Prostate gland (tissue), 2 donors: Measurements from ENCODE around the gene OR4X2. TPM values are rescaled to one million over a fixed set of nuclear protein-coding genes. Genes with fewer than 3 reads are reported as not detected.
"Not testable (repeated sequence)": the region's sequence is repeated elsewhere in the genome, so short reads cannot be mapped to it uniquely, and the experiment has no call there.

ENCODE experiments used
- DNase-seq: peaks from one replicate; pipeline ENCODE4 v3.0.0-alpha.2; 2019; ENCODE audit warnings: low spot score
- H3K27ac ChIP-seq, 2 donors: fragments of 200-600 bp; sonication (generic); 2 replicates each; pipeline ENCODE4 v1.5.1; 2017 to 2019
- H3K27me3 ChIP-seq: fragments of 200-600 bp; sonication (generic); replicated peaks from 2 replicates; pipeline ENCODE4 v1.5.1; 2019; ENCODE audit not compliant: insufficient read depth
- H3K36me3 ChIP-seq, 2 donors: fragments of 200-600 bp; sonication (generic); 1 replicate in 1 of 2; 2 replicates in 1 of 2; pipeline versions ENCODE4 v1.5.1 to v1.8.1; 2017 to 2019
- H3K4me1 ChIP-seq: fragments of 200-600 bp; sonication (generic); replicated peaks from 2 replicates; pipeline ENCODE4 v1.5.1; 2019
- H3K4me3 ChIP-seq, 2 donors: fragments of 200-600 bp; sonication (generic); 2 replicates each; pipeline ENCODE4 v1.5.1; 2017 to 2019
- H3K9me3 ChIP-seq: fragments of 200-600 bp; sonication (generic); 2 replicates; pipeline ENCODE4 v1.5.1; 2017
- POLR2A ChIP-seq: fragments of 450-650 bp; IDR thresholded peaks from one replicate; pipeline ENCODE4 v1.6.1; 2016; ENCODE audit warnings: antibody characterized with exemption, mild to moderate bottlenecking
- POLR2AphosphoS5 ChIP-seq: sonication (generic); formaldehyde crosslinking; IDR thresholded peaks from one replicate; pipeline ENCODE4 v1.6.1; 2017; ENCODE audit warnings: antibody characterized with exemption
- WGBS: methylation state at CpG from one replicate; pipeline ENCODE4 v1.1.5; 2018; 5-methylcytosine and 5-hydroxymethylcytosine counted together
- intact Hi-C: fragments of 100-400 bp; cut with DNase I; formaldehyde crosslinking; loops from one replicate; pipeline ENCODE4 v1.14.2; 2022
- total RNA-seq, 2 donors: library from RNA; depleted of rRNA; stranded (reverse); fragments of >200 nt; gene quantifications; one replicate each; pipeline ENCODE4 v1.1.0, GENCODE V29; 2016
- TF ChIP-seq, protein P1 (sequence below), 4 experiments: fragments of 200-600 bp in 2 of 4; fragments of 450-650 bp in 2 of 4; sonication (generic) in 2 of 4; IDR thresholded peaks; 1 replicate in 3 of 4; 2 replicates in 1 of 4; pipeline ENCODE4 v1.5.1; 2016 to 2019; ENCODE audit warnings: antibody characterized with exemption in 4 of 4, mild to moderate bottlenecking in 2 of 4, moderate library complexity in 2 of 4

The OR4X2 gene
- not detected for total RNA-seq

DNA sequence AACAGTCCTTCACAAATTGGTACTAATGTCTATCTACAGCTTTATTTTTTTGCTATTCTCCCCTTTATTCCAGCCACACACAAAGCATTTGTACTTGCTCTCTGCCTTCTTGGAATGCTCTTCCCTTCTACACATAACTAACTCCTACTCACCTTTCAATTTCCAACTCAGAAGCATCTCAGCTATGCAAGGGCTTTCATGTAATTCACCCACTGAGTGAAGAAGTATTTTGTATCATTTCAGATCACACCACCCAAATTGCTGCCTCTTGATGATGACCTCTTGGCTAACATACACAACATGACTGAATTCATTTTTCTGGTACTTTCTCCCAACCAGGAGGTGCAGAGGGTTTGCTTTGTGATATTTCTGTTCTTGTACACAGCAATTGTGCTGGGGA lies at the start of gene OR4X2:
Gene OR4X2, plus strand, starts transcription at position 301 of the 400 bp plus-strand sequence. Its CDS starts 0 bp downstream, at position 301.
- no peaks in the 10 kb centered on the region for H3K36me3 ChIP-seq
- H3K27me3 ChIP-seq, result no peaks in the 10 kb centered on the region
- intact Hi-C loops, result no loop called here
- TF ChIP-seq POLR2AphosphoS5 (no peak), POLR2A (no peak)
- TF ChIP-seq, protein P1, sequence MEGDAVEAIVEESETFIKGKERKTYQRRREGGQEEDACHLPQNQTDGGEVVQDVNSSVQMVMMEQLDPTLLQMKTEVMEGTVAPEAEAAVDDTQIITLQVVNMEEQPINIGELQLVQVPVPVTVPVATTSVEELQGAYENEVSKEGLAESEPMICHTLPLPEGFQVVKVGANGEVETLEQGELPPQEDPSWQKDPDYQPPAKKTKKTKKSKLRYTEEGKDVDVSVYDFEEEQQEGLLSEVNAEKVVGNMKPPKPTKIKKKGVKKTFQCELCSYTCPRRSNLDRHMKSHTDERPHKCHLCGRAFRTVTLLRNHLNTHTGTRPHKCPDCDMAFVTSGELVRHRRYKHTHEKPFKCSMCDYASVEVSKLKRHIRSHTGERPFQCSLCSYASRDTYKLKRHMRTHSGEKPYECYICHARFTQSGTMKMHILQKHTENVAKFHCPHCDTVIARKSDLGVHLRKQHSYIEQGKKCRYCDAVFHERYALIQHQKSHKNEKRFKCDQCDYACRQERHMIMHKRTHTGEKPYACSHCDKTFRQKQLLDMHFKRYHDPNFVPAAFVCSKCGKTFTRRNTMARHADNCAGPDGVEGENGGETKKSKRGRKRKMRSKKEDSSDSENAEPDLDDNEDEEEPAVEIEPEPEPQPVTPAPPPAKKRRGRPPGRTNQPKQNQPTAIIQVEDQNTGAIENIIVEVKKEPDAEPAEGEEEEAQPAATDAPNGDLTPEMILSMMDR (IDR thresholded peaks at IDR 0.05), result no peak
- DNase-seq, result no peak
- H3K4me1 ChIP-seq, result no peaks in the 10 kb centered on the region
- no peak within 1 kb of the TSS for H3K4me3 ChIP-seq
- no peak within 1 kb of the TSS for H3K27ac ChIP-seq
- H3K9me3 ChIP-seq, result no peaks in the 10 kb centered on the region

GRCh38 chr11:48207881-48208280 lies 37.0 kb upstream of the OR4X2 start:
- Histone ChIP-seq H3K4me3 (no peak overlapping the region), H3K36me3 (no peaks in the 10 kb centered on the region), H3K27me3 (no peaks in the 10 kb centered on the region), H3K27ac (no peak overlapping the region), H3K9me3 (no peaks in the 10 kb centered on the region), H3K4me1 (no peaks in the 10 kb centered on the region)
- TF ChIP-seq POLR2A, result no peak
- TF ChIP-seq, protein P1 (IDR thresholded peaks at IDR 0.05), result no peak
- no peak for TF ChIP-seq POLR2AphosphoS5
- intact Hi-C loops, result no loop called here
- whole genome bisulfite sequencing, result 72% methylated on average over 2 of the region's 2 CpGs
- no peak for DNase-seq

DNA sequence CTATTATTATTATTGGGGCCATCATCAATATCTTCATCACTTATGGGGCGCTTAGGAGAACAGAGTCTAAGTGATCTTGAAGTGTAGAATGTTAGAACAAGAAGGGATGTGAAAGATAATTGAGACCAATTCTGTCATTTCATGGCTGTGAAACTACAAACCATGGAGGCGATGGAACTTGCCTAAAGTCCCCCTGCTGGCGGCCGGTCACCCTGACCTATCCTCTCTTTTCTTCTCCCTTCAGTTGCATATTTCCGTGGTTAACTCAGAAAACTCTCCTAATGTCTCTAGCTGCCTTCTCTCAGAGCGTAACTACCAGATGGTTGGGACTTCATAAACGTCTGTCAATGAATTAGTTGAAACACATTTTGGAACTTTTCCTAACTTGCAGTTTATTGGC lies 34.9 kb upstream of the OR4X2 start:
- no peak overlapping the region for H3K27ac ChIP-seq
- H3K4me1 ChIP-seq, result no peaks in the 10 kb centered on the region
- TF ChIP-seq POLR2AphosphoS5 (no peak), POLR2A (no peak)
- TF ChIP-seq, protein P1 (IDR thresholded peaks at IDR 0.05), result no peak
- DNase-seq, result no peak
- intact Hi-C loops, result no loop called here
- no peak overlapping the region for H3K4me3 ChIP-seq
- H3K36me3 ChIP-seq, result no peaks in the 10 kb centered on the region
- WGBS, result 25% methylated on average over 7 of the region's 7 CpGs
- H3K9me3 ChIP-seq, result no peaks in the 10 kb centered on the region
- no peaks in the 10 kb centered on the region for H3K27me3 ChIP-seq

- Histone ChIP-seq H3K27me3 (no peaks in the 10 kb centered on the region), H3K4me1 (no peaks in the 10 kb centered on the region), H3K4me3 (no peak within 1 kb of the TSS), H3K36me3 (no peaks in the 10 kb centered on the region), H3K27ac (no peak within 1 kb of the TSS), H3K9me3 (no peaks in the 10 kb centered on the region)
- WGBS, result 77% methylated on average over 2 of the region's 2 CpGs
- TF ChIP-seq POLR2AphosphoS5 (no peak), POLR2A (no peak)
- TF ChIP-seq, protein P1 (IDR thresholded peaks at IDR 0.05), result no peak
- intact Hi-C loops, result no loop called here
- no peak for DNase-seq
Observed at GRCh38 chr11:48216510-48216909, 28.4 kb upstream of the OR4X2 start, which contains the start of gene OR4B1. TSS of gene OR4B1 (plus strand) at chr11:48216810. CDS start at chr11:48216810, 0 bp downstream.

- Histone ChIP-seq H3K27ac (no peak overlapping the region), H3K4me1 (no peaks in the 10 kb centered on the region), H3K27me3 (no peaks in the 10 kb centered on the region), H3K9me3 (no peaks in the 10 kb centered on the region), H3K36me3 (no peaks in the 10 kb centered on the region), H3K4me3 (no peak overlapping the region)
- 74% methylated on average over 10 of the region's 18 CpGs for WGBS
- intact Hi-C loops, result no loop called here
- DNase-seq, result no peak
- TF ChIP-seq POLR2A, result no peak
- TF ChIP-seq POLR2AphosphoS5, result no peak
- TF ChIP-seq, protein P1 (IDR thresholded peaks at IDR 0.05), result no peak
Observed at GRCh38 chr11:48228761-48229160, 16.1 kb upstream of the OR4X2 start.

DNA sequence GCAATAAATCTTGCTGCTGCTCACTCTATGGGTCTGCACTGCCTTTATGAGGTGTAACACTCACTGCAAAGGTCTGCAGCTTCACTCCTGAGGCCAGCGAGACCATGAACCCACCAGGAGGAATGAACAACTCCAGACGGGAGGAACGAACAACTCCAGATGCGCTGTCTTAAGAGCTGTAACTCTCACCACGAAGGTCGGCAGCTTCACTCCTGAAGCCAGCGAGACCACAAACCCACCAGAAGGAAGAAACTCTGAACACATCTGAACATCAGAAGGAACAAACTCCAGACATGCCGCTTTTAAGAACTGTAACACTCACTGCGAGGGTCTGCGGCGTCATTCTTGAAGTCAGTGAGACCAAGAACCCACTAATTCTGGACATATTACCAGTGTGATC lies 14.8 kb upstream of the OR4X2 start:
- H3K9me3 ChIP-seq, intact Hi-C loops: not testable (repeated sequence)

More for the DNA sequence above, 14.8 kb upstream of the OR4X2 start:
- not testable (repeated sequence) for H3K4me3 ChIP-seq, DNase-seq, H3K27ac ChIP-seq, H3K36me3 ChIP-seq, H3K27me3 ChIP-seq, H3K4me1 ChIP-seq
- 90% methylated on average over 11 of the region's 11 CpGs for WGBS
